Calu3 (cell line): ENCODE measurements around the gene NFATC1. TPM values are rescaled to one million over a fixed set of nuclear protein-coding genes. Genes with fewer than 3 reads are reported as not detected.

ENCODE experiments used
- BruUV-seq: library from RNA; stranded (reverse); fragments of 400-500 nt; replicated peaks from 2 replicates; lab custom pipeline; 2021; lab: Mats Ljungman, UMichigan
- CTCF ChIA-PET: fragments of 300-600 bp; sonication (Branson Sonifier 250); formaldehyde crosslinking; loops from one replicate; lab custom pipeline; 2022; ENCODE audit warnings: antibody characterized with exemption; lab: Charles Lee
- DNase-seq: peaks from one replicate; pipeline ENCODE4 v3.0.0; 2022
- H3K27ac Mint-ChIP-seq: one replicate; pipeline ENCODE4 v1.8.0; 2022; ENCODE audit warnings: mixed read lengths; ENCODE audit not compliant: unreplicated experiment
- H3K27me3 Mint-ChIP-seq: one replicate; pipeline ENCODE4 v1.8.0; 2022; ENCODE audit warnings: mixed read lengths; ENCODE audit not compliant: unreplicated experiment
- H3K36me3 Mint-ChIP-seq: one replicate; pipeline ENCODE4 v1.8.0; 2022; ENCODE audit warnings: mild to moderate bottlenecking, moderate library complexity, mixed read lengths; ENCODE audit not compliant: insufficient read depth, unreplicated experiment
- H3K4me1 Mint-ChIP-seq: one replicate; pipeline ENCODE4 v1.8.0; 2022; ENCODE audit warnings: mild to moderate bottlenecking, low read depth, mixed read lengths; ENCODE audit not compliant: unreplicated experiment
- H3K4me3 Mint-ChIP-seq: one replicate; pipeline ENCODE4 v1.8.0; 2022; ENCODE audit warnings: mild to moderate bottlenecking, low read depth, moderate library complexity, mixed read lengths; ENCODE audit not compliant: unreplicated experiment
- H3K9me3 Mint-ChIP-seq: one replicate; pipeline ENCODE4 v1.8.0; 2022; ENCODE audit warnings: low read depth, mixed read lengths; ENCODE audit not compliant: unreplicated experiment
- intact Hi-C: fragments of 100-400 bp; cut with micrococcal nuclease; formaldehyde crosslinking; loops from one replicate; pipeline ENCODE4 v1.10.0; 2022; ENCODE audit not compliant: unreplicated experiment
- total RNA-seq: library from RNA; stranded (reverse); gene quantifications from 2 replicates; pipeline ENCODE4 v1.2.3, GENCODE V29; 2022
- TF ChIP-seq, protein P1 (sequence below): fragments of 200-600 bp; IDR thresholded peaks from one replicate; pipeline ENCODE4 v1.8.0; 2022; ENCODE audit warnings: antibody characterized with exemption; ENCODE audit not compliant: unreplicated experiment

Gene NFATC1
- total RNA-seq, 1 experiment from 2014 or later, result 5.9 TPM

DNA sequence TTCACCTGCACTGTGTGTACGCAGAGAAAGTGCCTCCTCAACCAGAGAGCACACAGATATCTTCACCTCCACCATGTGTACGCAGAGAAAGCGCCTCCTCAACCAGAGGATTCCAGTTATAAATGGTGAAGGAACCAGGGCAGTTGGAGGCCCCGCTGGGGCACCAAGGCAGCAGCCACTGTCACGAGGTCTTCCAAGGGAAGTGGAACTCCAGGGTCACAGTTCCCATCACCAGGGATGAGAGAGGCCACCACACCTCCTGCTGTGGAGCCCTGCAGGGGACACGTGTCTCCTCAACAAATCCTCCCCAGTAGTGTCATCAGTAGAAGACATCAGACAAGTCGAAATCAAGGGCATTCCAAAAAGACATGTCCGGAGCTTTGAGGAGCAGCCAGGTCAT lies 28.2 kb upstream of the NFATC1 start:
- DNase-seq, result no peak
- Mint-ChIP-seq H3K27me3 (no peaks in the 10 kb centered on the region), H3K4me3 (no peak overlapping the region), H3K4me1 (no peaks in the 10 kb centered on the region), H3K9me3 (peaks cover 3% of the 10 kb centered on the region), H3K27ac (no peak overlapping the region), H3K36me3 (no peaks in the 10 kb centered on the region)
- no TSS peak for BruUV-seq
- intact Hi-C loops, result no loop called here
- CTCF ChIA-PET, result no interaction called here
- TF ChIP-seq, protein P1, sequence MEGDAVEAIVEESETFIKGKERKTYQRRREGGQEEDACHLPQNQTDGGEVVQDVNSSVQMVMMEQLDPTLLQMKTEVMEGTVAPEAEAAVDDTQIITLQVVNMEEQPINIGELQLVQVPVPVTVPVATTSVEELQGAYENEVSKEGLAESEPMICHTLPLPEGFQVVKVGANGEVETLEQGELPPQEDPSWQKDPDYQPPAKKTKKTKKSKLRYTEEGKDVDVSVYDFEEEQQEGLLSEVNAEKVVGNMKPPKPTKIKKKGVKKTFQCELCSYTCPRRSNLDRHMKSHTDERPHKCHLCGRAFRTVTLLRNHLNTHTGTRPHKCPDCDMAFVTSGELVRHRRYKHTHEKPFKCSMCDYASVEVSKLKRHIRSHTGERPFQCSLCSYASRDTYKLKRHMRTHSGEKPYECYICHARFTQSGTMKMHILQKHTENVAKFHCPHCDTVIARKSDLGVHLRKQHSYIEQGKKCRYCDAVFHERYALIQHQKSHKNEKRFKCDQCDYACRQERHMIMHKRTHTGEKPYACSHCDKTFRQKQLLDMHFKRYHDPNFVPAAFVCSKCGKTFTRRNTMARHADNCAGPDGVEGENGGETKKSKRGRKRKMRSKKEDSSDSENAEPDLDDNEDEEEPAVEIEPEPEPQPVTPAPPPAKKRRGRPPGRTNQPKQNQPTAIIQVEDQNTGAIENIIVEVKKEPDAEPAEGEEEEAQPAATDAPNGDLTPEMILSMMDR, result no peak

DNA sequence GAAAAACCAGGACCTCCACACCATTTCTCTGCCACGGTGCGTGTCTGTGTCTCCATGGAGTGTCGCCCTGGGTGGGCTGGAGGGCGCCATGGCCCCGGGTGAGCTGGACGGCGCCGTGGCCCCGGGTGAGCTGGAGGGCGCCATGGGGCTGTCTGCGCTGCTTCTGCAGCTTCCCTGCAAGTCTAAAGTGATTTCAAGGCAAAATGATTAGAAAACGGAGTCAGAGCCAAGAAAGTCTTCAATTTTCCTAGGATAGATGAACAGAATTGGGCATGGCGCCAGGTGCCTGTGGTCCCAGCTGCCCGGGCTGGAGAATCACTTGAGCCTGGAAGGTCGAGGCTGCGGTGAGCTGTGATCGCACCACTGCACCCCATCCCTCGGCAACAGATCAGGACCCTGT lies 27.7 kb upstream of the NFATC1 start:
- Mint-ChIP-seq H3K9me3 (peaks cover 3% of the 10 kb centered on the region), H3K36me3 (no peaks in the 10 kb centered on the region), H3K27ac (no peak overlapping the region), H3K27me3 (no peaks in the 10 kb centered on the region), H3K4me3 (no peak overlapping the region), H3K4me1 (no peaks in the 10 kb centered on the region)
- TF ChIP-seq, protein P1, result no peak
- DNase-seq, result no peak
- no TSS peak for BruUV-seq
- intact Hi-C loops, result no loop called here
- CTCF ChIA-PET, result no interaction called here

DNA sequence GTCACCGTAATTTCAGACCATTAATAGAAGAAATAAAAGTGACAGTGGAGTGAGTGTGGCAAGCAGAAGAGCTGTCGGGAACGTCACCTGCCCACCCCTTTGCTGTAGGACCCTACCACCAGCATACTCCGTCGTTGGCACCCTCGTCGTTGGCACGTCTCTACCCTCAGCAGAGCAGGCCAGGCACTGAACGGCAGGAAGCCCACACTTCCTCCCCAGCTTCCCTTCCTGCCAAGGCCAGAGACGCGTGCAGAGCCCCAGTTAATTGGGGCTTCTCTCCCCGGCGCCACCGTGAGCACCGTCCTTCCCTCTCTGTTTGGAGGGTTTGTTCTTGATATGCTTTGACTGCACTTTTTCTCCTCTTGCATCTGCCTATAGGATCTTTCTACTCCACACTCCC lies 27.0 kb upstream of the NFATC1 start:
- DNase-seq, result no peak
- TF ChIP-seq, protein P1, result no peak
- H3K27me3 Mint-ChIP-seq, result no peaks in the 10 kb centered on the region
- no peaks in the 10 kb centered on the region for H3K36me3 Mint-ChIP-seq
- H3K9me3 Mint-ChIP-seq, result no peaks in the 10 kb centered on the region
- no peaks in the 10 kb centered on the region for H3K4me1 Mint-ChIP-seq
- H3K27ac Mint-ChIP-seq, result no peak overlapping the region
- CTCF ChIA-PET, result no interaction called here
- no TSS peak for BruUV-seq
- intact Hi-C loops, result no loop called here
- no peak overlapping the region for H3K4me3 Mint-ChIP-seq

DNA sequence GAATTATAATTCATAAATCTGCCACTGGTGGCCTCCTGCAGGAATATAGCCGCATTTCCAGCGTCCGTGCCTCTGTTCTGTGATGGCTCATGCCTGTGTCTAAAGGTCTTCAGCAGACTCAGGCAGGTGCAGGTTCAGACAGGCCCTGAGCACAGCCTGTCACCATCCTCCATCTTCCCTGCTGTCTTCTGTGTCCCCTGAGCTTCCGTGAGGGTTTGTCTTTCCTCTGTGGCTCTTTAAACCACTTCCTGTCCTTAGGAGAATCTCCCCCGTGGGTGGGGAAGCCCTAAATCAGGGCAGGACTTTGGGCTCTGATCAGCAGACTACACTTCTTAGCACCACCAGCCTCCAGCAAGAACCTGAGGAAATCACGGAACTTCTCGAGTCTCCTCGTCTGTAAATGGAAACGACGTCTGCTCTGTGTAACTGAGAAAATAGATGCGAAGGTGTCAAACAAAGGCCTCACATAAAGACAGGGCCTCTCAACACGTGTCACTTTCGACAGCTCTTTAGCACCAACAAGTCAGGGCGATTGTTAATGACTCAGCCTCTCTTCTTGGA lies 24.1 kb upstream of the NFATC1 start:
- no TSS peak for BruUV-seq
- Mint-ChIP-seq H3K4me1 (no peaks in the 10 kb centered on the region), H3K9me3 (no peaks in the 10 kb centered on the region), H3K27me3 (no peaks in the 10 kb centered on the region), H3K27ac (no peak overlapping the region), H3K4me3 (no peak overlapping the region), H3K36me3 (no peaks in the 10 kb centered on the region)
- CTCF ChIA-PET, result no interaction called here
- intact Hi-C loops, result no loop called here
- DNase-seq, result no peak
- TF ChIP-seq, protein P1, result no peak
